SK-N-SH (cell line): ENCODE results near the gene IL4R. TPM values are rescaled to one million over a fixed set of nuclear protein-coding genes. Genes with fewer than 3 reads are reported as not detected.

Experiments
- CTCF ChIA-PET: fragments of 300-600, 350-600 bp; formaldehyde crosslinking; extraction: SDS; loops from one replicate; lab custom pipeline; 2021; lab: Yijun Ruan, JAX
- POLR2A ChIA-PET: fragments of 350-600 bp; sonication (Branson Sonifier 250); formaldehyde crosslinking; extraction: SDS; loops from one replicate; lab custom pipeline; 2020; ENCODE audit warnings: antibody characterized with exemption, inconsistent platforms; lab: Yijun Ruan, JAX
- DNase-seq: peaks from one replicate; pipeline ENCODE4 v3.0.0; 2012
- H2AFZ ChIP-seq: fragments of 200-600 bp; sonication (generic); 2 replicates; pipeline ENCODE4 v1.8.1; 2016; ENCODE audit warnings: antibody characterized with exemption, mild to moderate bottlenecking, low read depth
- H3F3A ChIP-seq: fragments of 200-600 bp; sonication (generic); replicated peaks from 2 replicates; pipeline ENCODE3; 2016; ENCODE audit warnings: antibody characterized with exemption, mild to moderate bottlenecking; ENCODE audit not compliant: insufficient read depth
- H3K27ac ChIP-seq, 2 experiments: fragments of 200-500 bp in 1 of 2; fragments of 200-600 bp in 1 of 2; sonication (Bioruptor generic) in 1 of 2; sonication (generic), shearing (Covaris generic) in 1 of 2; 2 replicates each; pipeline versions ENCODE4 v1.5.1 to v1.6.1; 2014 to 2016; ENCODE audit warnings: low read depth in 2 of 2, inconsistent platforms in 1 of 2, low read length in 1 of 2, mild to moderate bottlenecking in 1 of 2, mixed read lengths in 1 of 2
- H3K27me3 ChIP-seq: fragments of 200-600 bp; sonication (generic), shearing (Covaris generic); 2 replicates; pipeline ENCODE4 v1.6.1; 2016; ENCODE audit warnings: mixed run types; ENCODE audit not compliant: insufficient read depth
- H3K36me3 ChIP-seq, 2 experiments: fragments of 200-500 bp in 1 of 2; fragments of 200-600 bp in 1 of 2; sonication (Bioruptor generic) in 1 of 2; sonication (generic) in 1 of 2; replicated peaks in 1 of 2; 2 replicates each; pipeline versions ENCODE3 to v1.5.1; 2014 to 2016; ENCODE audit warnings: low read length in 1 of 2, mild to moderate bottlenecking in 1 of 2; ENCODE audit not compliant: insufficient read depth in 2 of 2, control insufficient read depth in 1 of 2
- H3K4me1 ChIP-seq, 2 experiments: fragments of 200-500 bp in 1 of 2; fragments of 200-600 bp in 1 of 2; sonication (Bioruptor generic) in 1 of 2; sonication (generic), shearing (Covaris generic) in 1 of 2; 2 replicates each; pipeline versions ENCODE4 v1.5.1 to v1.6.1; 2014 to 2016; ENCODE audit warnings: low read depth in 1 of 2, low read length in 1 of 2, mixed run types in 1 of 2; ENCODE audit not compliant: insufficient read depth in 2 of 2, control insufficient read depth in 1 of 2
- H3K4me2 ChIP-seq: fragments of 200-600 bp; sonication (generic), shearing (Covaris generic); 2 replicates; pipeline ENCODE4 v1.6.1; 2017; ENCODE audit warnings: mixed run types
- H3K4me3 ChIP-seq, 2 experiments: fragments of 200-500 bp in 1 of 2; fragments of 200-600 bp in 1 of 2; sonication (Bioruptor generic) in 1 of 2; sonication (generic), shearing (Covaris generic) in 1 of 2; 2 replicates each; pipeline versions ENCODE4 v1.5.1 to v1.8.1; 2014 to 2016; ENCODE audit warnings: low read depth in 2 of 2, inconsistent platforms in 1 of 2, low read length in 1 of 2, mild to moderate bottlenecking in 1 of 2, mixed read lengths in 1 of 2, moderate library complexity in 1 of 2
- H3K79me2 ChIP-seq: fragments of 200-600 bp; sonication (generic); 2 replicates; pipeline ENCODE4 v1.8.1; 2017; ENCODE audit warnings: mild to moderate bottlenecking; ENCODE audit not compliant: insufficient read depth
- H3K9ac ChIP-seq: fragments of 200-600 bp; sonication (generic); 2 replicates; pipeline ENCODE4 v1.6.1; 2017; ENCODE audit warnings: mixed run types
- H3K9me2 ChIP-seq: fragments of 200-600 bp; sonication (generic); 2 replicates; pipeline ENCODE4 v1.6.1; 2017; ENCODE audit warnings: mixed run types
- H3K9me3 ChIP-seq: fragments of 200-600 bp; sonication (generic); 2 replicates; pipeline ENCODE4 v1.6.1; 2017; ENCODE audit warnings: mixed run types, mild to moderate bottlenecking, moderate library complexity
- H4K20me1 ChIP-seq: fragments of 200-600 bp; sonication (generic); 2 replicates; pipeline ENCODE4 v1.6.1; 2017; ENCODE audit warnings: mild to moderate bottlenecking, mixed run types; ENCODE audit not compliant: insufficient read depth
- CTCF ChIP-seq: fragments of 200-600 bp; sonication (generic); IDR thresholded peaks from 2 replicates; pipeline ENCODE4 v1.6.1; 2017; ENCODE audit warnings: antibody characterized with exemption, mild to moderate bottlenecking, moderate library complexity
- EZH2phosphoT487 ChIP-seq: fragments of 200-600 bp; sonication (generic); IDR thresholded peaks from 2 replicates; pipeline ENCODE4 v1.6.1; 2017; ENCODE audit warnings: low read depth, mixed run types, mild to moderate bottlenecking, antibody characterized with exemption, moderate library complexity, borderline replicate concordance
- GABPA ChIP-seq: IDR thresholded peaks from 2 replicates; pipeline ENCODE4 v1.4.0; 2012; ENCODE audit warnings: low read depth, mild to moderate bottlenecking
- GATA2 ChIP-seq: sonication (generic); formaldehyde crosslinking; IDR thresholded peaks from 2 replicates; pipeline ENCODE4 v1.5.0; 2020; ENCODE audit warnings: mild to moderate bottlenecking, missing genetic modification reagents
- MEF2A ChIP-seq: IDR thresholded peaks from 2 replicates; pipeline ENCODE4 v1.4.0; 2012; ENCODE audit warnings: low read depth, borderline replicate concordance
- POLR2AphosphoS5 ChIP-seq: IDR thresholded peaks from 2 replicates; pipeline ENCODE4 v1.6.1; 2012; ENCODE audit warnings: low read depth, low read length
- RAD21 ChIP-seq: IDR thresholded peaks from 2 replicates; pipeline ENCODE4 v1.6.1; 2012; ENCODE audit warnings: mild to moderate bottlenecking, low read length
- SMC3 ChIP-seq: IDR thresholded peaks from 2 replicates; pipeline ENCODE4 v1.6.1; 2012; ENCODE audit warnings: low read depth, low read length, improper control_type of control experiment
- TAF1 ChIP-seq: IDR thresholded peaks from 2 replicates; pipeline ENCODE4 v1.6.1; 2012; ENCODE audit warnings: low read depth, mild to moderate bottlenecking, low read length, moderate library complexity, borderline replicate concordance
- USF1 ChIP-seq: IDR thresholded peaks from 2 replicates; pipeline ENCODE4 v1.4.0; 2012; ENCODE audit warnings: low read depth, borderline replicate concordance
- USF2 ChIP-seq: fragments of 150-350 bp; IDR thresholded peaks from 2 replicates; pipeline ENCODE4 v1.6.1; 2017; ENCODE audit warnings: antibody characterized with exemption, low read length, low read depth, borderline replicate concordance
- WGBS: methylation state at CpG from one replicate; pipeline ENCODE4 v1.1.6; 2017; ENCODE audit warnings: low lambda C conversion rate; 5-methylcytosine and 5-hydroxymethylcytosine counted together
- polyA plus RNA-seq, 3 experiments: library from polyadenylated mRNA; depleted of rRNA; stranded (reverse); fragments of >200 nt; gene quantifications; 2 replicates each; pipeline ENCODE4 v1.2.3, GENCODE V29; 2012

IL4R gene
- polyA plus RNA-seq, 1 of the 3 experiments (the other 2 are of a cell fraction): 16.1 TPM

- POLR2A ChIA-PET: interaction anchor here (1.0 to 1.6 kb wide), 2 partner anchors 133 to 164 kb away, joined by 3 to 5 read pairs; no protein-coding TSS in a partner anchor
- H3K9ac ChIP-seq: no peak overlapping the region
Measured at GRCh38 chr16:27367461-27368357, 53.9 kb downstream of the IL4R start.

GRCh38 chr16:27368358-27368722, 54.6 kb downstream of the IL4R start:
- peaks cover 4% of the 10 kb centered on the region for H3F3A ChIP-seq
- 37% methylated on average over 9 of the region's 9 CpGs for WGBS
- no peak for TF ChIP-seq POLR2AphosphoS5
- no peak for TF ChIP-seq USF2
- TF ChIP-seq EZH2phosphoT487: no peak
- TF ChIP-seq GATA2 (CRISPR knock-in tag): no peak

More at GRCh38 chr16:27367461-27368357, 53.9 kb downstream of the IL4R start:
- no peak overlapping the region for H3K4me2 ChIP-seq
- WGBS: 70% methylated on average over 25 of the region's 27 CpGs
- H3K4me3 ChIP-seq: no peak overlapping the region
- H2AFZ ChIP-seq: no peak overlapping the region
- CTCF ChIA-PET: interaction anchor here (0.6 to 5.4 kb wide), 38 partner anchors 11 to 271 kb away, joined by 3 to 104 read pairs (median 4); no protein-coding TSS in a partner anchor
- H3K79me2 ChIP-seq: no peaks in the 10 kb centered on the region
- TF ChIP-seq CTCF (peak; percentile 68), USF1 (no peak), TAF1 (no peak), RAD21 (peak; percentile 81), MEF2A (no peak), GABPA (no peak), SMC3 (peak; percentile 81)
- no peak overlapping the region for H3K27ac ChIP-seq
- H3K9me3 ChIP-seq: no peaks in the 10 kb centered on the region
- H3K4me1 ChIP-seq: no peaks in the 10 kb centered on the region; a peak in 1 of 4 replicates
- no peaks in the 10 kb centered on the region for H3K36me3 ChIP-seq
- peak; percentile 85 for DNase-seq
- no peaks in the 10 kb centered on the region for H4K20me1 ChIP-seq
- H3F3A ChIP-seq: peaks cover 4% of the 10 kb centered on the region
- H3K9me2 ChIP-seq: no peaks in the 10 kb centered on the region
- H3K27me3 ChIP-seq: no peaks in the 10 kb centered on the region

More at GRCh38 chr16:27368358-27368722, 54.6 kb downstream of the IL4R start:
- Histone ChIP-seq H3K9me3 (no peaks in the 10 kb centered on the region), H3K36me3 (no peaks in the 10 kb centered on the region), H3K27me3 (no peaks in the 10 kb centered on the region), H3K27ac (no peak overlapping the region), H3K4me2 (no peak overlapping the region), H3K79me2 (no peaks in the 10 kb centered on the region), H2AFZ (no peak overlapping the region), H3K4me1 (no peaks in the 10 kb centered on the region; a peak in 1 of 4 replicates), H3K9me2 (no peaks in the 10 kb centered on the region), H4K20me1 (no peaks in the 10 kb centered on the region), H3K9ac (no peak overlapping the region), H3K4me3 (no peak overlapping the region)
- DNase-seq: no peak
- CTCF ChIA-PET: interaction anchor here (0.6 to 5.4 kb wide), 35 partner anchors 10 to 258 kb away, joined by 3 to 104 read pairs (median 4); no protein-coding TSS in a partner anchor
- POLR2A ChIA-PET: interaction anchor here (1.0 to 1.6 kb wide), 2 partner anchors 133 to 164 kb away, joined by 3 to 5 read pairs; no protein-coding TSS in a partner anchor
